NCI-H345 (cell line): ENCODE results near the gene FBXO21.
"Not testable (repeated sequence)": the region's sequence is repeated elsewhere in the genome, so short reads cannot be mapped to it uniquely, and the experiment has no call there.

Experiments
- DNase-seq: peaks from one replicate; lab custom pipeline; 2025; lab: John Stamatoyannopoulos, UW

The FBXO21 gene

GRCh38 chr12:117199956-117200744, 9.9 kb upstream of the FBXO21 start:
- not testable (repeated sequence) for DNase-seq

DNA sequence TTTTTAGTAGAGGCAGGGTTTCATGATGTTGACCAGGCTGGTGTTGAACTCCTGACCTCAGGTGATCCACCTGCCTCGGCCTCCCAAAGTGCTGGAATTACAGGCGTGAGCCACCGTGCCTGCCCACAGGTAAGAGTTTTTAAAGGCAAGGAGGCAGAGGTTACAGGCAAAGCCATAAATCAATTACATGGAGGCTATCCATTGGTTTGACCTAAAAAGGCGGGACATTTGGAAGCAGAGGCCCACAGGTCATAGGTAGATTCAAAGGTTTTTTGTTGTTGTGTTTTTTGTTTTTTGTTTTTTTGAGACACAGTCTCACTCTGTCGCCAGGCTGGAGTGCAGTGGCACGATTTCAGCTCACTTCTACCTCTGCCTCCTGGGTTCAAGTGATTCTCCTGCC, 6.1 kb upstream of the FBXO21 start:
- DNase-seq: not testable (repeated sequence)

DNA sequence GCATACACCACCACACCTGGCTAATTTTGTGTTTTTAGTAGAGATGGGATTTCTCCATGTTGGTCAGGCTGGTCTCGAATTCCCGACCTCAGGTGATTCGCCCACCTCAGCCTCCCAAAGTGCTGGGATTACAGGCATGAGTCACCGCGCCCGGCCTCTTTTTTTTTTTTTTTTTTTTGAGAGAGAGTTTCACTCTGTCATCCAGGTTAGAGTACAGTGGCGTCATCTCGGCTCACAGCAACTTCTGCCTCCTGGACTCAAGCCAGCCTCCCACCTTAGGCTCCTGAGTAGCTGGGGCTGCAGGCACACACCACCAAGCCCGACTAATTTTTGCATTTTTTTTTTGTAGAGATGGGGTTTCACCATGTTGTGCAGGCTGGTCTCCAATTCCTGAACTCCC, 4.8 kb upstream of the FBXO21 start:
- not testable (repeated sequence) for DNase-seq

GRCh38 chr12:117193903-117194302, 3.6 kb upstream of the FBXO21 start:
- no peak for DNase-seq

DNA sequence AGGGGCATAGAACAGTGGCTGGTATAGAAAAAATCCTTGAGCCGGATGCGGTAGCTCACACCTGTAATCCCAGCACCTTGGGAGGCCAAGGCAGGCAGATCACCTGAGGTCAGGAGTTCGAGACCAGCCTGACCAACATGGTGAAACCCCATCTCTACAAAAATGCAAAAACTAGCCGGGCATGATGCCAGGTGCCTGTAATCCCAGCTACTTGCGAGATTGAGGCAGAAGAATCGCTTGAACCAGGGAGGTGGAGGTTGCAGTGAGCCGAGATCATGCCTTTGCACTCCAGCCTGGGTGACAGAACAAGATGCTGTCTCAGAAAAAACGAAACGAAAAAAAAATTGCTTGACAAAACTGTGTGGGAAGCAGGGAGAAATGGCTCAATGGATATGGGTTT, 2.3 kb upstream of the FBXO21 start:
- DNase-seq: not testable (repeated sequence)

DNA sequence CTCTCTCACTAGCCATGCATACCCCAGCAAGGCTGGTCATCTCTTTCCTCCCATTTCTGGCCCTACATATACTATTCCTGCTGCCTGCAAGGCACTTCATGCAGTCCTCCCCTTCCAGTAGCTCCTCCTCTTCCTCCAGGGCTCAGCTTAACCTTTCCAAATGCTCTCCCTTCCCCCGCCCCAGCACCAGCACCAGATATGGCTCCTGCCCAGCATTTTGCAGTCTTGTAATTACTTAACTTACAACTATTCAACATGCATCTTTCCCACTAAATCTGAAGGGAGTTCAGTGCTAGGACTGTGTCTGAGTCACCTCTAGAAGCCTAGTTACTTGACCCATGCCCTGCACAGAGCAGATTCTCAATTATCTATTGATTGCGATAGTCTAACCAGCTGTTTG, 1.8 kb upstream of the FBXO21 start:
- no peak for DNase-seq

DNA sequence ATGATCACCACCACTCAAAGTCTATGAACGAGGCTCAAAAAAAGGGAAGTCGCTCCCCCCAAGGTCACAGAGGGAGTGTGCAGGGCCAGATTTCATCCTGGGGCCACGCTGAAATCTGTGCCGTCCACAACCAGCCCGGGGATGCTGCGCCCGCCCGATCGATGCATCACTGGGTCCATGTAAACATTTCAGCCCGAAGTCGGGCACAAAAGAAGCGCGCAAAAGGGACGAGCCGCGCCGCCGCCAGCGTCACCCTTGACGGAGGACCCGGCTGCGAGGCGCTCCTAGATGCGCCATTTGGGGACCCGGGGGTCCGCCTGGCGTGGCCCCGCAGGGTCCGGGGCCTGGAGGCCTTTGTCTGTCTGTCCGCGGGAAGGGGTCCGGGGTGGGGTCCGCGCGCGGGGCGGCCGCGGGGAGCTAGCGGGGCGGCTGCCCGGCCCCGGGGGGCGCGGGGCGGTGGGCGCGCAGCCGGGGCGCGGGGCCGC, 503 bp downstream of the FBXO21 start:
- DNase-seq: peak; percentile 49

DNA sequence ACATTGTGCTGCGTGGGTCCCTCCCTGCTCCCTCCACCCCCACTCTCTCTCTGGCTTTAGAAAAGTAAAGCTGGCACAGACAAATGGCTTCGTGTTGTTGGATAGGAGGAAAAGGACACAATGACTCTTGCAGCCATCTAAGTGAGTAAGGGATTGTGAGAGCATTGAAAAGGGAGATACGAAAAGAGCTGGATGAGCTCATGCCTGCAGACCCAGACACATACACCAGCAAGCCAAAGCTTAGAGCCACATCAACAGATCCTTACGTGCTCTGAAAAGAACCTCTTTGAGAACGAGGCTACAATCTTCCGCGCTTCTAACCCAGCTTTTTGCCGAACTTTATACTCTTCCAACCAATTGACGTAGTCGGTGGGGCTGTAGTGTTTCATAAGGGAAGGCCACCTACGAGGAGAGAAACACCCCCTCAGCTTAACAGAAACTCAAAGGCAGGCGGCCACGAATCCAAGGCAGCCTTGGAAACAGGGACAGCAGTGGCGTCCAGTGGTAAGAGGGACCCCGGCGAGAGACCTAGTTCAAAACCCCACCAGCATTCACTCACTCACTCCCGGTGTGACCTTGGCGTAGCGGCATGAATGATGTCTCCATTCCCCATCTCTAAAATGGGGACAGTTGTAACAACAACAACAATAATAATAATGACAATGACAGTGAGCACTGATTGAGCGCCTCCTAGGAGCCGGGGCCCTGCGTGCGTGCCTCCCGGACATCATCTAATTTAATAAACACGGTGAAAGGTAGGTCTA, 1.1 kb downstream of the FBXO21 start:
- no peak for DNase-seq

GRCh38 chr12:117188121-117188665, 2.1 kb downstream of the FBXO21 start:
- DNase-seq: no peak

GRCh38 chr12:117187421-117187820, 2.8 kb downstream of the FBXO21 start:
- DNase-seq: no peak

DNA sequence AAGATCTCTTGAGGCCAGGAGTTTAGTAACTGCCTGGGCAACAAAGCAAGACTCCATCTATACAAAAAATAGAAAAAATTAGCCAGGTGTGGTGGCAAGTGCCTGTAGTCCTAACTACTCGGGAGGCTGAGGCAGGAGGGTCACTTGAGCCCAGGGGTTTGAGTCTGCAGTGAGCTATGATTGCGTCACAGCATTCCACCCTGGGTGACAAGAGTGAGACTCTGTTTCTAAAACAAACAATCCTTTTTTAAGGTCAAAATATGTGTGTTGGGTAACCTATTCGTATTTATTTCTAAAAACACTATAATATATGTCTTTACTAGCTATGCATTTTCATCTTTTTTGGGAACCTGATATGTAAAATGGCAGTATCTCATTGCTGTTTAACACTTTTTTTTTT, 7.4 kb downstream of the FBXO21 start:
- no peak for DNase-seq

DNA sequence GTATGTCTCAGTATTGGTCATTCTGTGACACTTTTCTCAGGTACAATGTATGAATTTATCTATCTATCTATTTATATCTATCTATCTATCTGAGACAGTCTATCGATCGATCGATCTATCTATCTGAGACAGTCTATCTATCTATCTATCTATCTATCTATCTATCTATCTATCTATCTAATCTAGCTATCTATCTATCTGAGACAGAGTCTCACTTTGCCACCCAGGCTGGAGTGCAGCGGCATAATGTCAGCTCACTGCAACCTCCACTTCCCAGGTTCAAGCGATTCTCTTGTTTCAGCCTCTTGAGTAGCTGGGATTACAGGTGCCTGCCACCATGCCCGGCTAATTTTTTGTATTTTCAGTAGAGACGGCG, 8.8 kb downstream of the FBXO21 start:
- DNase-seq: not testable (repeated sequence)

- no peak for DNase-seq
Measured at GRCh38 chr12:117180758-117181467, 9.4 kb downstream of the FBXO21 start.

- no peak for DNase-seq
Measured at GRCh38 chr12:117178745-117179144, 11.5 kb downstream of the FBXO21 start.

DNA sequence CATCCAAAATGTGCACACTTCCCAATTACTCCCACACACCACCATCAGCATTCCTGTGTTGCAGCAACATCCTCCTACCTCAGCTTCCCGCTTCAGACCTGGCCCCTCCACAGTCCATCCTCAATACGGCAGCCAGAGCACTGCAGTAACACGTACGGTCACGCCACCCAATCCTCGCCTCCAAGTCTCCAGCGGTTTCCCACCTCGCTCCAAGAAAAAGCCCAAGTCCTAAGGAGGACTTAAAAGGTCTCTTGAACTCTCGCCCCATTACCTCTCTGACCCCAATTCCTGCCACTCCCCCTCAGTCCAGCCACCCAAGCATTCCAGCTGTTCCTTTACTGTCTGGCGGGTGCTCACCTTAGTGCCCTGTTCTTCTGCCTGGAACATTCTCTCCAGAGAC, 12.0 kb downstream of the FBXO21 start:
- DNase-seq: no peak

DNA sequence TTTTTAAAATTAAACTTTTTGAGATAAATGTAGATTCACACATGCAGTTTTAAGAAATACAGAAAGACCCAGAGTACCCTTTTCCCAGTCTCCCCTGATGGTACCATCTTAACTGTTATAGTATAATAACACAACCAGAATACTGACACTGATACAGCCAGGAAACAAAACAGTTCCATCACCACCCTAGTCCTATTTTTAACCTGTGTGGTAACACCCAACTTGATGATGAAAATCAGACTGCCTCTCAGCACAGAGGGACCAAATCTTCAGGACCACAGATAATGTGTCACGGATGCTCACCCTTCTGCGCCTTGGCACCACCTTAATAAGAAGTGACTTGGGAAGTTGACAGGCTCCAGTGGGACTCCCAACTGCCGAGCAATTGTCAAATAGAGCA, 18.1 kb downstream of the FBXO21 start:
- DNase-seq: no peak

GRCh38 chr12:117171499-117172162, 18.6 kb downstream of the FBXO21 start:
- DNase-seq: no peak

DNA sequence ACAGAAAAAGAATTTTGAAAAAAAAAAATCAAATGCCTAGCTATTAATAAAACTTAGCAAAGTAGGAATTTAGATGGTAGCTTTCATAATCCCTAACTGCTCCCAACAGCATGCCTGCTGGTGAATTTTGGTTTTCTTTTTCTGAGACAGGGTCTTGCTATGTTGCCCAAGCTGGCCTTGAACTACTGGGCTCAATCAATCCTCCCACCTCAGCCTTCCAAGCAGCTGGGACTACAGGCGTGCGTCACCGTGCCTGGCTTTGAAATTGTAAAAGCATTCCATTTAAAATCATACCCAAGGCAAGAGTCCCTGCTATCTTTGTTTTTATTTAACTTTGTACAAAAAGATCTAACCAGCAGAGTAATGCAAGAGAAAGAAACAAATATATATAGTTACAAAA, 20.7 kb downstream of the FBXO21 start:
- DNase-seq: no peak

DNA sequence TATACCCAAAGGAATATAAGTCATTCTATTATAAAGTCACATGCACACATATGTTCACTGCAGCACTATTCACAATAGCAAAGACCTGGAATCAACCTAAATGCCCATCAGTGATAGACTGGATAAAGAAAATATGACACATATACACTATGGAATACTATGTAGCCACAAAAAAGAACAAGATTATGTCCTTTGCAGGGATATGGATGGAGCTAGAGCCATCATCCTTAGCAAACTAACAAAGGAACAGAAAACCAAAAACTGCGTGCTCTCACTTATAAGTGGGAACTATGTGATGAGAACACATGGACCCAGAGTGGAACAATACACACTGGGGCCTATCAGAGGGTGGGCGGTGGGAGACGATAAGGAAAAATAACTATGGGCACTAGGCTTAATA, 21.3 kb downstream of the FBXO21 start:
- no peak for DNase-seq

- DNase-seq: no peak
Measured at GRCh38 chr12:117167769-117168168, 22.5 kb downstream of the FBXO21 start.

DNA sequence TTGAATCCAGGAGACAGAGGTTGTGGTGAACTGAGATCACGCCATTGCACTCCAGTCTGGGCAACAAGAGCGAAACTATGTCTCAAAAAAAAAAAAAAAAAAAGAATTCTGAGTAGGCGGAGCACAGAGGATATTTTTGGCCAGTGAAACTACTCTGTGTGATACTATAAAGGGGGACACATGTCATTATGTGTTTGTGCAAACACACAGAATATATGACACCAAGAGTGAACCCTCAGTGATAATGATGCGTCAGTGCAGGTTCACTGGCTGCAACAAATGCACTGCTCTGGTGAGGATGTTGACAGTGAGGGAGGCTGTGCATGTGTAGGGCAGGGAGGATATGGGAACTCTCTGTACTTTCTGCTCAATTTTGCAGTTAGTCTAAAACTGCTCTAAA, 24.2 kb downstream of the FBXO21 start:
- DNase-seq: no peak

DNA sequence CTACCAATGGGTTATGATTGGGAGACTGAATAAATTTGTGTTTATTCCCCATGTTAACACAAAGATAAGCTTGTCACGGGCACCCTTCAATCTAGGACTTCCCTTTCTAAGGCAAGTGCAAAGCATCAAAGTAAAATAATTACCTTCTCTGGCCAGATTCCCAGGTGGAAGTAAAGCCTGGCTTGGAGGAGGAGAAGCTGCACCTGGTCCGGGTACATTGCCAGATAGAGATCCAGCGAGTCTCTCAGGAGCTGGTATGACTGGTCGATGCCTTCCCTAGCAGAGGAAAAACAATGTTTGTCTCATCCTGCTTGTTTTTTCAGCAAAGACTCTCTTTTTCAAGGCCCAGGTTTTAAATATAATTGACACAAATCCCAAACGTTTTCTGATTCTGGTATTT, 24.9 kb downstream of the FBXO21 start:
- no peak for DNase-seq
